OCI-LY7 (cell line): ENCODE data around the gene FOS. TPM values are rescaled to one million over a fixed set of nuclear protein-coding genes. Genes with fewer than 3 reads are reported as not detected.
A peak's percentile ranks its signal among the peaks of the same experiment; 100 is the strongest.

Experiments used
- BruUV-seq: library from RNA; stranded (reverse); fragments of 400-500 nt; replicated peaks from 2 replicates; lab custom pipeline; 2021; lab: Mats Ljungman, UMichigan
- CTCF ChIA-PET: fragments of 300-600 bp; sonication (Branson Sonifier 250); formaldehyde crosslinking; loops from one replicate; lab custom pipeline; 2022; ENCODE audit warnings: antibody characterized with exemption; ENCODE audit not compliant: unreplicated experiment; lab: Charles Lee
- POLR2A ChIA-PET: fragments of 300-600 bp; sonication (Branson Sonifier 250); formaldehyde crosslinking; loops from one replicate; lab custom pipeline; 2022; ENCODE audit warnings: antibody characterized with exemption; lab: Charles Lee
- DNase-seq: peaks from one replicate; pipeline ENCODE4 v3.0.0-alpha.2; 2015; ENCODE audit warnings: low spot score
- H2AFZ ChIP-seq: fragments of 200-600 bp; sonication (generic), shearing (Covaris generic); 2 replicates; pipeline ENCODE4 v1.6.1; 2014; ENCODE audit warnings: mild to moderate bottlenecking, antibody characterized with exemption, low read length, moderate library complexity
- H3K27ac ChIP-seq: fragments of 200-600 bp; sonication (generic); 2 replicates; pipeline ENCODE4 v1.5.1; 2014; ENCODE audit warnings: mixed run types, low read depth, mild to moderate bottlenecking, moderate library complexity, low read length, inconsistent platforms; ENCODE audit not compliant: poor library complexity, severe bottlenecking
- H3K36me3 ChIP-seq: fragments of 200-600 bp; sonication (generic); 2 replicates; pipeline ENCODE4 v1.6.1; 2014; ENCODE audit warnings: mild to moderate bottlenecking, antibody characterized with exemption, low read length, moderate library complexity, mixed read lengths; ENCODE audit not compliant: insufficient read depth
- H3K4me1 ChIP-seq: fragments of 200-600 bp; sonication (generic); 2 replicates; pipeline ENCODE4 v1.5.1; 2014; ENCODE audit warnings: mild to moderate bottlenecking, low read length; ENCODE audit not compliant: insufficient read depth, poor library complexity, severe bottlenecking
- H3K4me2 ChIP-seq: fragments of 200-600 bp; sonication (generic); 2 replicates; pipeline ENCODE4 v1.6.1; 2014; ENCODE audit warnings: mild to moderate bottlenecking, low read length
- H3K4me3 ChIP-seq: fragments of 200-600 bp; sonication (generic); 2 replicates; pipeline ENCODE4 v1.5.1; 2014; ENCODE audit warnings: mild to moderate bottlenecking, low read depth, low read length; ENCODE audit not compliant: poor library complexity, severe bottlenecking
- H3K79me2 ChIP-seq: fragments of 200-600 bp; sonication (generic); 2 replicates; pipeline ENCODE4 v1.6.1; 2016; ENCODE audit warnings: low read depth, mild to moderate bottlenecking, low read length, moderate library complexity, mixed read lengths; ENCODE audit not compliant: insufficient read depth
- H3K9me2 ChIP-seq: fragments of 200-600 bp; sonication (generic); 2 replicates; pipeline ENCODE4 v1.6.1; 2016; ENCODE audit warnings: mild to moderate bottlenecking, low read length, mixed read lengths; ENCODE audit not compliant: insufficient read depth
- H3K9me3 ChIP-seq: fragments of 200-600 bp; sonication (generic); 2 replicates; pipeline ENCODE4 v1.6.1; 2014; ENCODE audit warnings: mild to moderate bottlenecking, mixed run types, low read length, mixed read lengths
- H4K20me1 ChIP-seq: fragments of 200-600 bp; sonication (generic); 2 replicates; pipeline ENCODE4 v1.6.1; 2014; ENCODE audit warnings: mild to moderate bottlenecking, antibody characterized with exemption, low read length, moderate library complexity, mixed read lengths; ENCODE audit not compliant: insufficient read depth
- CTCF ChIP-seq: fragments of 200-600 bp; sonication (generic); conservative IDR thresholded peaks from 2 replicates; pipeline ENCODE4 v1.5.1; 2014; ENCODE audit warnings: mild to moderate bottlenecking, antibody characterized with exemption, low read length, moderate library complexity, mixed read lengths
- EZH2phosphoT487 ChIP-seq: fragments of 200-600 bp; sonication (generic); IDR thresholded peaks from 2 replicates; pipeline ENCODE4 v1.6.1; 2018; ENCODE audit warnings: low read depth, borderline replicate concordance, mild to moderate bottlenecking, mixed run types, antibody characterized with exemption, low read length, moderate library complexity, mixed read lengths
- intact Hi-C: fragments of 100-400 bp; cut with micrococcal nuclease; formaldehyde crosslinking; loops from one replicate; pipeline ENCODE4 v1.10.0; 2022; ENCODE audit not compliant: unreplicated experiment
- total RNA-seq, 2 experiments: library from RNA; depleted of rRNA in 1 of 2; stranded (reverse); fragments of >200 nt in 1 of 2; shearing (Covaris generic) in 1 of 2; gene quantifications; 2 replicates each; pipeline ENCODE4 v1.2.3, GENCODE V29; 2014 to 2022

Gene FOS
- total RNA-seq, 2 experiments from 2014 or later, result 3.3 to 16.9 TPM

- H3K36me3 ChIP-seq, result no peaks in the 10 kb centered on the region
- intact Hi-C loops, result loop anchor here (2.0 kb wide), 3 partner anchors 17 to 223 kb away; no protein-coding TSS in a partner anchor
- ChIA-PET POLR2A (interaction anchor here (0.6 to 4.4 kb wide), 3 partner anchors 8 to 413 kb away, joined by 3 to 22 read pairs (median 3); partner anchors contain the start of gene TTLL5), CTCF (no interaction called here)
- H4K20me1 ChIP-seq, result no peaks in the 10 kb centered on the region
- no peaks in the 10 kb centered on the region for H3K79me2 ChIP-seq
- peak overlapping the region; percentile 43 for H3K4me3 ChIP-seq
- TF ChIP-seq CTCF, result no peak
- TF ChIP-seq EZH2phosphoT487, result no peak
- BruUV-seq, result no TSS peak
- H3K27ac ChIP-seq, result peak overlapping the region; percentile 88
- no peaks in the 10 kb centered on the region for H3K9me3 ChIP-seq
- peaks cover 55% of the 10 kb centered on the region for H3K4me1 ChIP-seq
- no peak for DNase-seq
- H3K9me2 ChIP-seq, result no peaks in the 10 kb centered on the region
- peak overlapping the region; percentile 67 for H3K4me2 ChIP-seq
- H2AFZ ChIP-seq, result peak overlapping the region; percentile 82
These were observed 30.7 kb upstream of the FOS start for GRCh38 chr14:75247939-75248338.

DNA sequence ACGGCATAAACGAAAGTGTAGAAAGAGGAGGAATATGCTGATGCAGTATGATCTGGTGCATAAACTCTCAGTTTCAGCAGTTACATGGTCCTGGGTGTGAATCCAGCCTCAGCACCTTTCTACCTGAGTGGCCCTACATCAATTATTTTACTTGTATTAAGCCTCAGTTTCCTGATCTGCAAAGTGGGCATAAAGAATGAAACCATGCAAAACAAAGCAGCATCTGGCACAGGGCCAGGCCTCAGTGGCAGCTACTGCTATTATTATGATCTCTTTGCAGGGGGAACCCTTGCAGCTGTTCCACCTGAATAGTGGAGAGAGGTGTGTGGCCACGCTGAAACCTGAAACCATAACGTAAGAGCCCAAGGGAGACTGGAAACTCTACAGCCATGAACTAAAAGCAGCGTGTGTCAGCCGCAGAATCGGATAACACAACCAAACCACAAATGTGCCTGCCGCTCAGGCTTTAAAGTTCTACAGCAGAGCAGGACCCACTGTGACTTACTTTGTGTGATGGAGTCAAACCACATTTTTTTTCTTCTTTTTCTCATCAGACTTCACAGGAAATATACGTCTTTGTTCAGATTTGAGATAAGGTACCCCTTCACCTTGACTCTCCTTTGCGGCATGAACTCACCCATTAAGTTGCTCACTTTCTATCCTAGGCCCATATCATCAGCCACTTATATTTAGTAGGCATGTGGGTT lies 29.2 kb upstream of the FOS start:
- CTCF ChIA-PET, result no interaction called here
- Histone ChIP-seq H3K4me2 (peak overlapping the region; percentile 67), H3K9me3 (no peaks in the 10 kb centered on the region), H4K20me1 (no peaks in the 10 kb centered on the region), H3K4me1 (peaks cover 56% of the 10 kb centered on the region), H3K4me3 (peak overlapping the region; percentile 49), H3K79me2 (no peaks in the 10 kb centered on the region), H3K9me2 (no peaks in the 10 kb centered on the region), H3K27ac (peak overlapping the region; percentile 88), H2AFZ (peak overlapping the region; percentile 5; the same call in 1 of the 2 replicates), H3K36me3 (no peaks in the 10 kb centered on the region)
- no peak; the same call in 1 of the 2 replicates for TF ChIP-seq EZH2phosphoT487
- no peak for TF ChIP-seq CTCF
- intact Hi-C loops, result loop anchor here (1.0 to 2.0 kb wide), 7 partner anchors 19 to 221 kb away; partner anchors contain the start of genes FOS and TMED10
- POLR2A ChIA-PET, result interaction anchor here (0.7 to 4.4 kb wide), 7 partner anchors 9 to 80 kb away, joined by 3 to 22 read pairs (median 3); no protein-coding TSS in a partner anchor
- DNase-seq, result peak; percentile 97
- BruUV-seq, result no TSS peak
